ENCODE data around the gene FCN2.

Gene FCN2

GRCh38 chr9:134871697-134872340 is 8.8 kb upstream of the FCN2 start:
- no peak for TF ChIP-seq CTCF (IDR thresholded peaks at IDR 0.05; ENCODE audit: extremely low read depth, insufficient read depth, missing control alignments)
- in situ Hi-C loops (cut with MboI; ENCODE audit: low pct_unique_long_range_greater_than_20kb, low sequenced_read_pairs, unreplicated experiment), result no loop called here
- DNase-seq (ENCODE audit: low spot score), result no peak

DNA sequence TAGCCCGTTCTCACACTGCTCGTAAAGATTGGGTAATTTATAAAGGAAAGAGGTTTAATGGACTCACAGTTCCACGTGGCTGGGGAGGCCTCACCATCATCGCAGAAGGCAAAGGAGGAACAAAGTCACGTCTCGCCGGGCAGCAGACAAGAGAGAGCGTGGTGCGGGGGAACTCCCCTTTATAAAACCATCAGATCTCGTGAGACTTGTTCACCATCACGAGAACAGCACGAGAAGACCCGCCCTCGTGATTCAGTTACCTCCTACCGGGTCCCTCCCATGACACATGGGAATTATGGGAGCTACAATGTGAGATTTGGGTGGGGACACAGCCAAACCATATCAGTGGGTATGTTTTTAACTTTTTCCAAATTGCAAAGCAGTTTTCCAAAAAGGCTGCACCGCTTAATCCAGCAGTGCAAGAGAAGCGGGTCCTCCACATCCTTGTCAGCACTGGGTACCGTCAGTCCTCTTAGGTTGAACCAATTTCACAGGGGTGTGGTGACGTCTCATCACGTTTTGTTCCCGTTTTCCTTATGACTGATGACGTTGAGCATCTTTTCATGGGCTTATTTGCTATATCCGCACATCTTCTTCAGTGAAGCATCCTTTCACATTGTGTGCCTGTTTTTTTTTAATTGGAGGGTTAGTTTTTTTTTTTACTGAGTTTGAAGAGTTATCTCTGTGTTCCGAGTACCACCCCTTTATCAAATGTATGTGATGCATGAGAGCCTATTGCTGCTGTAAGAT is 8.0 kb upstream of the FCN2 start:
- in situ Hi-C loops (cut with MboI; ENCODE audit: low pct_unique_long_range_greater_than_20kb, low sequenced_read_pairs, unreplicated experiment), result no loop called here
- no peak for DNase-seq (ENCODE audit: low spot score)

GRCh38 chr9:134875371-134875770 is 5.2 kb upstream of the FCN2 start:
- in situ Hi-C loops (cut with MboI; ENCODE audit: low pct_unique_long_range_greater_than_20kb, low sequenced_read_pairs, unreplicated experiment), result no loop called here
- no peak for DNase-seq (ENCODE audit: low spot score)
- TF ChIP-seq CTCF (IDR thresholded peaks at IDR 0.05; ENCODE audit: extremely low read depth, insufficient read depth, missing control alignments), result no peak

More for the DNA sequence above, 8.0 kb upstream of the FCN2 start:
- TF ChIP-seq CTCF (IDR thresholded peaks at IDR 0.05; ENCODE audit: extremely low read depth, insufficient read depth, missing control alignments), result no peak

- in situ Hi-C loops (cut with MboI; ENCODE audit: low pct_unique_long_range_greater_than_20kb, low sequenced_read_pairs, unreplicated experiment), result no loop called here
- TF ChIP-seq CTCF (IDR thresholded peaks at IDR 0.05; ENCODE audit: extremely low read depth, insufficient read depth, missing control alignments), result no peak
- no peak for DNase-seq (ENCODE audit: low spot score)
Observed at GRCh38 chr9:134877541-134877940, 3.1 kb upstream of the FCN2 start.

DNA sequence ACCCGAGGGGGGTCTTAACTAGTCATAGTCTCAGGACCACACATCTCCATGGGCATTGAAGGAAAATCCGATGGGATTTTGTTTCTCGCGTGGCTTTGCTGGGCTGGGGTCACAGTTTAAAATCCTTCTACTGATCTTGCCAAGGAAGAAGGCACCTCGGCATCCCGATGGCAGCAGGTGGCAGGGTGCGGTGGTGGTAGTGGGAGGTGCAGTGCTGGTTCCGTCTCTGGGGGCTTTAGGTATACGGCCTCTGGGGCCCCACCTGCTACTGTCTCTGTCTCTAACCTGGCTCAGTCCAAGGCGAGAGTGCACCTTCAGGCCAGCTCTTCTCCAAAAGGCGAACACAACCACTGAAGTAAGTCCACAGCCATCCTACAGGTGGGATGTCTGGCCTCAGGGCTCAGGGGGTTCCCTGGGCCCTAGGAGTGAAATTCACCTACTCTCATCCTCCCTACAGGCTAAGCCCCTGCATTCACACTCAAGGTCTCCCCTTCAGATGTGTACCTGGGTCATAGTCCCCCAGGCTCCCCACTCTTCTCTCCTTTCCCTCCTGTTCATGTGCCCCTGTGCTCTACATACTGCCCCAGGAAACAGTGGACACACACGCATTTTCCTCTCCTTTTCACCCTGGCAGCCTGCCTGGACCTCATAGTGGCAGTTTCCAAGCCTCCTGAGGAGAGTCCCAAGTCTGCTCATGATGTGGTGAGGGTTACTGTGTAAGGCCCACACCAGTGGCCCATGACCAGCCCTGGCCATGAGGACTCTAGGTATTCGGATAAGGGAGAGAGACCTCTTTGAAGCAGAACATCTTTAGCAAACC is 736 bp upstream of the FCN2 start:
- in situ Hi-C loops (cut with MboI; ENCODE audit: low pct_unique_long_range_greater_than_20kb, low sequenced_read_pairs, unreplicated experiment), result no loop called here
- DNase-seq (ENCODE audit: low spot score), result no peak
- TF ChIP-seq CTCF (IDR thresholded peaks at IDR 0.05; ENCODE audit: extremely low read depth, insufficient read depth, missing control alignments), result no peak

DNA sequence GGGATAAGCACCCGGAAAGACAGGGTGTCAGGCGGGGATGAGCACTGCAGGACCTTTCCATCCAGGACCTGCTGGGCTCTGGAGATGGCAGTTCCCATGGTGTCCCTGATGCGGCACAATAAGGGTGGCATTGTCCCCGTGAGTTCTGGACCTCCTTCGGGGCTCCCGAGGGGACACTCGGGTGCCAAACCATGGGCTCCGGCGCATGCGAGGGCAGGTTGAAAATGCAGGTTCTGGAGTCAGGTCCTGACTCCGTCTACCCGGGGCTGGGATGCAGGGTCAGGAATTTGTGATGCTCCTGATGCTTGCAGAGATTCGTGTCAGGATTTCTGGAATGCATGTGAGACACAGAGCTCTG is 682 bp downstream of the FCN2 start:
- TF ChIP-seq CTCF (IDR thresholded peaks at IDR 0.05; ENCODE audit: extremely low read depth, insufficient read depth, missing control alignments), result no peak
- in situ Hi-C loops (cut with MboI; ENCODE audit: low pct_unique_long_range_greater_than_20kb, low sequenced_read_pairs, unreplicated experiment), result no loop called here
- DNase-seq (ENCODE audit: low spot score), result no peak
